Hematopoietic multipotent progenitor cell (in vitro differentiated cells): ENCODE results near the gene CCIN. TPM values are rescaled to one million over a fixed set of nuclear protein-coding genes. Genes with fewer than 3 reads are reported as not detected.
A peak's percentile ranks its signal among the peaks of the same experiment; 100 is the strongest.

ENCODE experiments used
- DNase-seq, 3 donors: peaks; one replicate each; pipeline ENCODE4 v3.0.0-alpha.2; 2011 to 2015; ENCODE audit warnings: low read depth in 2 of 3, low spot score in 2 of 3
- total RNA-seq: library from RNA; depleted of rRNA; stranded (reverse); fragments of >200 nt; gene quantifications from one replicate; pipeline ENCODE4 v1.2.3, GENCODE V29; 2012

Gene CCIN
- total RNA-seq, 1 donor = 1.3 TPM

DNA sequence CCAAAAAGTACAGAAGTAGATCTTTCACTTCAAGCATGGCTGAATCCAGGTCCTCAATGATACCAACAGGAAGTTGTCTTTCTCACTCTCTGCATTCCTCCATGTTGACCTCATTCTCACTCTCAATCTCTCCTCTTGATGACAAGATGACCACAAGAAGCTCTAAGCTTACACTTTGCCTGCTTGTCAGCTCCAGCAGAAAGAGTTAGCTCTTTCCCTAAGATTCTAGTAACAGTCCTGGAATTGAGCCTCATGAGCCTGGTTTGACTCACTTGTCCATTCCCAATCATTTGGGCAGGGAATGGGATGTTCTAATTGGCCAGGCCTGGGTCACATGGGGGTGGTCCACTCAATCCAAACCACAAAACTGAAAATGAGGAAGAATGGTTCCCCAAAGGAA is 18.2 kb downstream of the CCIN start:
- no peak for DNase-seq

DNA sequence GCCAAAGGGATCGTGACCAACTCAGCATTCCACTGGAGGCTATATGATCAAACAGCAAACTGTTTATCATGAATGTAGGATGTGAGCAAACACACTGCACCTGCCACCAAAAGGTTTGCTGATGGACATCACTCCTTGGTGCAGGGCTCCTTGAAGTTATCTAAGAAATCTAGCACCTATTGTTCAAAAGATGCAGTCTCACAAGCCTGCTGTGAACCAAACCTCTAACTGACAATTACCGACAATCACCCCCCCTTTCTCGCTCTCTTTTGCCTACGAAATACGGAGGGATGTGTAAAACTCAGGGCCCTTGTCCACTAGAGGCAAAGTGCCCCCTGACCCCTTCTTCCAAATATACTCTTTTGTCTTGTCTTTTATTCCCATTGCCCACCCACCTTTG is 19.0 kb downstream of the CCIN start:
- DNase-seq = no peak

DNA sequence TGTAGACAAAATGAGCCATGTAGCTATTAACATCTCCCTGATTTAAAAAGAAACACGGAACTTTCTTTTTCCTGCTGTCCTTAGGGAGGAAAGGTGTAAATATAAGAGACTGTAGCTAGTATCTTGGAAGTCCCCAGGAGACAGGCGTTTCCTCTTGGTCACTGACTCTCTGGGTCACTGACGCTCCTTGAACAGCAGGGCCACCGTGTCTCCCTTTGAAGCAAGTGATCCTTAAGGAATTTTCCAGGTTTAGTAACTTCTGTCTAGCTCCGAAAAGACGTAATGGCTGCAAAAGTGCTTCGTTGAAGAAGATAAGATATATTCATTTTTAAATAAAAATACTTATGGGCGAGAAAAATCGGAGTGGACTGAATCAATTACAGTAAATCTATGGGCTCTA is 20.8 kb downstream of the CCIN start:
- DNase-seq = no peak

DNA sequence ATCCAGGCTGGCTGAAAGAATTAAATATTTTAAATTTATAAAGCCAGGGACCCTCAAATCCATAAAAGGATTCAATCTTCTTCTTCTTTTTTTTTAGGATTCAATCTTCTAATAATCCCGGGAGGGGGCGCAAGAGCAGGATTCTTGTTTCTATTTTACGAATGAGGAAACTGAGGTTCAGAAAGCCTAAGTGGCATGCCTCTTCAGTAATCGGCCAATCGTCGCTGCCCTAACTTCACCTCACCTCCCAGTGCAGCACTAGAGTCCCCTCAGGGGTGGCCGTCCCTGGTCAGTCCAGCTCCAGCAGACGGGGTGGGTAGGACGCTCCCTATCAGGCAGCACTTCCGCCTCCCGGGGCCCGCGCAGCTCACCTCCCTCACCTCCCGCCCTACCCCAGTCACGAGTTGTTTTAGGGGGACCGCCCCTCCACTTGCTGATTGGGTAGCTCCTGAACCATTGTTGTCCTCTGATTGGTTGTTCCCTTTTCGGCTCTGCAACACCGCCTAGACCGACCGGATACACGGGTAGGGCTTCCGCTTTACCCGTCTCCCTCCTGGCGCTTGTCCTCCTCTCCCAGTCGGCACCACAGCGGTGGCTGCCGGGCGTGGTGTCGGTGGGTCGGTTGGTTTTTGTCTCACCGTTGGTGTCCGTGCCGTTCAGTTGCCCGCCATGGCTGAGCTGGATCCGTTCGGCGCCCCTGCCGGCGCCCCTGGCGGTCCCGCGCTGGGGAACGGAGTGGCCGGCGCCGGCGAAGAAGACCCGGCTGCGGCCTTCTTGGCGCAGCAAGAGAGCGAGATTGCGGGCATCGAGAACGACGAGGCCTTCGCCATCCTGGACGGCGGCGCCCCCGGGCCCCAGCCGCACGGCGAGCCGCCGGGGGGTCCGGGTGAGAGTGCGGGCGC is 21.5 kb downstream of the CCIN start, which contains the start of gene CLTA:
Gene CLTA, plus strand, starts transcription at position 534 of the 902 bp plus-strand sequence. Its CDS starts 136 bp downstream, at position 670.
- peak; percentile 82 to 99 (median 98) for DNase-seq

DNA sequence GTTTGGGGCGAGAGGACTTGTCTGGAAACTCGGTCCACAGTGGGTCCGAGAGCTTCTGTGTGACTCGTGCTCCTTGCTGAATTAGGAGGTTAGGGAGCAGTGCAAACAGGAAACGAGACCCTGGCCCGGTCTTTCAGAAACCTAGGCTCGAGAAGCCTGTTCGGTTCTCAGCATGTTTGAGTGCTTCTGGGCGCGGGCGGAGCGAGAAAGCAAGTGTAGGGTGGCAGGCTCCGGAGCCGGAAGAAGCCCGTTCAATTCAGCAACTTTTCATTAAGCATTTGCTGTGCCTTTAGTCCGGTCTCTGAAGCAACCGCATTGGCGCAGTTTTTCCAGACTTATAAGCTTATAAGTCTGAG is 22.1 kb downstream of the CCIN start:
- DNase-seq = peak in 1 of 3 donors; percentile 30

DNA sequence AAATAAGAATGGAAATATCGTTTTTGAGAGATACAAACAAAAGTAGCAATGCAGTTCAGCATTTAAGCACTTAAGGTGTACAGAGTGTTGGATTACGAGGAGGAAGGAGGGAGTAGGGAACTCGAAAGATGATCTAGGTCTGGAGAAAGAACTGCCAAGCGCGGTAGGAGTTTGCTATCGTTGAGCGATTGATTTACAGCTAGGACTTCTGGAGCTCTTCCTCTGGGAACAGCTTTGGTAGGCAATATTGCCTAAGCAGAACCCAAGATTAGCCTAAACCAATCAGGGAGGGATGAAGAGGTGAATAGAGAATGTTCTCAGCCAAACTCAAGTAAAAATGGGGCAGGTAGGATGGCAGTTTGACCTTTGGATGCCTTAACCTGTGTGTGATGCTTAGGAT is 22.5 kb downstream of the CCIN start:
- DNase-seq = no peak

DNA sequence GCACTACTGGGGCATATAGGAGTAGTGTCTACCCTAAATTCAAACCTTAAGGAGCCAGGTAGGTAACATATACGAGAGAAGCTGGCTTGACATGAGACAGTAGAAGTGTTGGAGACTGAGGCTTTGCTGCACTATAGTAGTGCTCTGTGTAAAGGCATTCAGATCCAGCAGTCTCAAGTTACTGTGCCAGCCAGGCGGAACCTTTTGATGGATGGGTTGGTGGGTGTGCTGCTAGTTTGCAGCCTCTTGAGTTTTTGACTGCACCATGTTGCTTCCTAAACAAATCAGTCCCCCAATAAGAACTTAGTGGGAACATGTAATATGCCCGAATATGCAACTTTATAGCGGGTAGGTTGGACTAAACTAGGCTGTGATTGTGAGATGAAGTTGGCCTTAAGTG is 23.0 kb downstream of the CCIN start:
- DNase-seq = no peak

DNA sequence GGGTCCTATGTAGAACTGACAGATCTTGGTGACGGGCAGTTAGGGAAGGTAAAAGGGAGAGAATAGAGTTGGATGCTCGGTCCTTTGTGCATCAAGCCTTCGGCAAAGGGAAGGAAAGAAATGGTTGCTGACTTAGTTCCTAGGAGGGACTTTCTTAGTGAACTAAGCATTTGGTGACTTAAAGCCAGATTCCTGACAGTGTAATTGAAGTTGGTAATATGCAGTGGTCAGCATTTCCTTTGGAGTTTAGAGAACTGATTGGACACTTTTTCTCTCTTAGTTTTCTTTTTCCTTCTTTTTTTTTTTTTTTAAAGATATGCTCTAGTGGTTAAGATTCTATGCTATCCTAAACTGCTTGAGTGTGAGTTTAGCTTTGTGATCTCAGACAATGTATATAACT is 23.8 kb downstream of the CCIN start:
- no peak for DNase-seq

DNA sequence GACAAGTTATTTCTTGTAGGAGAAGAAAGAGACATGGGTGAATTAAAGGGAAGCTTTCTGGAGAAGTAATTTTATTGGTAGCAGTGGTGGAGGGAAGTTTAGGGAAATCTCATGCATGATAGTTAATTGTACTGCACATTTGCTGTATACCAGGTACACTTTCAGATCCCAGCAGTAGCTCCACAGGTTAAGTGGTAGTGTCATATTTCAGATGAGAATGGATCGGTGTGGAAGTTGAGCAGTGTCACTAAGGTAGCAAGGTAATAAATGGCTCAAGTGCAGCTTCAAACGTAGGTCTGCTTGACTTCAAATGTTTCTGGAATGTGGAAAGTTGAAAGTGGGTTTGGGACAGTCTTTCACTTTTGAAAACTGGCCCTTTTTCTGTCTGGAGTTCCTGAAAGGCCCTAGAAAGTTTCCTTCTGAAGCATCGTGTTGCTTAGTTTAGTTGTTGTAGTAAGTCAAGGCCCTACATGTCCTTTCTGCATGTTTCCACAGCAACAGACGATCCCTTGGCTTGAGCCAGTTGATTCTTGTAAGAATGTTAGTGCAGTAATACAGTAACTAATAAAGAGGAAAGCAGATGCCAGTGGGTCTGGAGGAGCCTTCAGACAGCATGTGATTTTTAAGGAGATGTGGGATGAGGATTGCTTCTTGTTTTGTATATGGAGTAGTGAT is 25.3 kb downstream of the CCIN start:
- DNase-seq = no peak

DNA sequence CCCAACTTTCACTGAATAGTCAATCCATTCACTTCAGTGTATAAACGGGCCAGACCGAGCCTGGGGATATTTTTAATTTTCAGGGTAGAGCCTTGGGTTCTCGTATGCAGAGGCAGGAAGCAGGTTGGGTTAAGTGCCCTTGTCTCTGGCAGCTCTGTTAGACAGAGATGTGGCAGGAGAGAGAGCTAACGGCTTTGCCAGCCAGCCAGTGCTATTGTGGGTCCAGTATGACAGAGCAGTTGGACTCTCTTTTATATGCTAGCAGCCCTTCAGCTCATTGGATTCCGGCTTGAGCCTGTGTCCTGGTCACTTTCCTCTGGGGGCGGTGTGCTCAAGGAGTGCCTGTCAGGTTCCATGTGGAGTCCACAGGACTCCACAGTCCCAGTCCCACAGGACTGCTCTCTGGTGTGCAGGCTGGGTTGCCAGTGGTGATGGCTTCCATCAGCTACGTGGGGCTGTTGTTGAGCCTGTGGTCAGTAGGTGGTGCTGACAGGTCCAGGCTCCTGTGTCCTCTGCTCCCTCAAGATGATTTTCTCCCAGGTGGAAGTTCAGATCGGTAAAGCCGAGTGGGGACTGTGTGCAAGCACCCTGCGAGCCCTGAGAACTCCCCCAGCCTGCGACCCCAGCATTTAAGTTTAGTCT is 35.8 kb downstream of the CCIN start:
- no peak for DNase-seq

DNA sequence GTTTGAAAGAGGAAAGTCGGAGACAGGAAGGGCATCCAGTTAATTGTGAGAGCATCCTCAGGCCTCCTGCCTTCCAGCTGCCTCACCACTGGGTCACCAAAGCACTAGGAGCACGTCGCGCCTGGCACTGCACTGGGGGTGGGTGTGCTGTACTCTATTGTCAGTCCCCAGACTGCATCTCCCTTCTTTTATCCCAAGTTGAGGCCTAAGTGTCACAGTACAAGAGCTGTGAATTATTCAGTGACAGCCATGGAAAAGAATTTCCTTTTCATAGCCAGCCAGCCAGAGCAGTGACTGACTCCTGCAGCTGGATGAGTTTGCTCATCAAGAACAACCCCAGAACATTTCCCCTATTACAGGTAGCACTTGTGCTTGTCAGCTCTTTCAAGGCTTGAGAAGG is 37.8 kb downstream of the CCIN start:
- DNase-seq = no peak

DNA sequence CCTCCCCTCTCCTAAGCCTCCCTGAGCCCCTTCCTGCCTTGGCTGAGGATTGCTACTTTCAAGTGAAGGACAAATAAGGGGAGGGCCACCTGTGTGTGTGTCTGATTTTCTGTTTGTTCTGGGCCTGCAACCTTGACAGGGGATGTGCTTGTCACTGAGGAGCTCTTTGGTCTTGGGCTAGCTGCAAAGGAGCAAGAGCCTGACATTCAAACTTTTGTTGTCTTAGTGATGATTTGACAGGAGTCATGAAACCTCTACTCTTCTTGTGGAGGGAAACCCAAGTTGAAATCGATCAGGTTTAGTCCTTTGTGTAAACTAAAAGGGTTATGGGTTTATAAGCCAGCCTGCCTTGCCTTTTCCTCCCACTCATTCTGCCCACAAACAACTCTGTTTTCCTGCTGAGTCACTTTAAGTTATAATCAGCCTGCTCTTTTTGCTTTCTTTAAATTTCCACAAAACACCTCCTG is 38.4 kb downstream of the CCIN start:
- DNase-seq = peak in 1 of 3 donors; percentile 25

DNA sequence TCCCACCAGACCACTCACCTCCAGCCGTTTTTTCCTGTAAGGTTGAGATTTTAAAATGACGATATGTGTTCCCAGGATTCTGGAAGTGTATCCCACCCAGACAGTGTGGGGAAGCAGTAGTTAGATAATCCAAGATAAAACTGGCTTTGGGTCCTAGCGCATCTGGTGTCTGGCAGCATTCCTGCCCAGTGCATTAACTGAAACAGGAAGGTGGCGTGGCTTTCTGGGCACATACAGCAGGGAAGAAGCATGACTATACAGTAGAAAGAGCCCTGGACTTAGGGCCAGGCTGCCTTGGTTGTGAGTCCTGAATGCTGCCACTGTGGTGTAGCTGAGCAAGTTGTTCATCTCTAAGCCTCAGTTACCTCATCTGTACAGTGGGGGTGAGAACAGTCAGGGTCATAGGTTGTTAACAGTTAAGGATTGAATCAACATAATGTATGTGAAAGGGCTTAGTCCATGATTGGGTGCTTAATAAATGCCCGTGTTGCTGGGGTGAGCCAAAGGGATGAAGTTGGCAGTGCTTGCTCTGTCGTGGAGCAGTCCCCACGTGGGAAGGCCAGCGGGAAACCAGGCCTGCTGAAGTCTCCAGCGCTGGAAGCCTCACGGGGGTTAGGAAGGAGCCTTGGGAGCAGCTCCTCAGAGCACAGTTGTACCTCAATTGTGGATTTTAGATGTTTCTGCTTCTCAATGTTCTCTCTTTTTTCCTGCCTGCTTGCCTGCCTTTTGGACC is 39.5 kb downstream of the CCIN start:
- DNase-seq = no peak

DNA sequence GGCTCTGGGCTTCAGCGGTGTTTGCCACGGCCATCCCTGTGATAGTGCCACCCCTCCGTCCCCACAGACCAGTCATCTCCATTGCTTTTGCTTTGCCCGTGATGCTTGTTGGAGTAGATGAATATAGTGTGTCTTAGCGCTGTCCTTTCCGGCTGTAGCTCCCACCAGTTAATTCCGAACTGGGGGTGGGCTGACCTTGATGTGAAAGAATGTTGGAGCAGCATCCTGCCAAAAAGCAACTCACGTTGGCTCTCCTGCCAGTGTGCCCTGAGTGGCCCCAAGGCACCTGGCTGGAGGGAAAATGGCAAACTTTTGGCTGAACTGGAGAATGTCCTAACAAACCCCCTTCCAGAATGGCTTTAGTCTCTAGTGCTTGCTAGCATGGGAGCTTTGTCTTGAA is 41.5 kb downstream of the CCIN start:
- DNase-seq = no peak

DNA sequence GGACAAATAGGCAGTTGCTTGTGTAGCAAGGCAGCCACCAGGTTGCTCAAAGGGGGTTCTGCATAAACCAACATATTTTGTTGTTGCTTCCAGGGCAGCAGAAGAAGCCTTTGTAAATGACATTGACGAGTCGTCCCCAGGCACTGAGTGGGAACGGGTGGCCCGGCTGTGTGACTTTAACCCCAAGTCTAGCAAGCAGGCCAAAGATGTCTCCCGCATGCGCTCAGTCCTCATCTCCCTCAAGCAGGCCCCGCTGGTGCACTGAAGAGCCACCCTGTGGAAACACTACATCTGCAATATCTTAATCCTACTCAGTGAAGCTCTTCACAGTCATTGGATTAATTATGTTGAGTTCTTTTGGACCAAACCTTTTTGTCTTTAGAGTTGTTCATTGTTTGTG is 42.3 kb downstream of the CCIN start:
- no peak for DNase-seq

DNA sequence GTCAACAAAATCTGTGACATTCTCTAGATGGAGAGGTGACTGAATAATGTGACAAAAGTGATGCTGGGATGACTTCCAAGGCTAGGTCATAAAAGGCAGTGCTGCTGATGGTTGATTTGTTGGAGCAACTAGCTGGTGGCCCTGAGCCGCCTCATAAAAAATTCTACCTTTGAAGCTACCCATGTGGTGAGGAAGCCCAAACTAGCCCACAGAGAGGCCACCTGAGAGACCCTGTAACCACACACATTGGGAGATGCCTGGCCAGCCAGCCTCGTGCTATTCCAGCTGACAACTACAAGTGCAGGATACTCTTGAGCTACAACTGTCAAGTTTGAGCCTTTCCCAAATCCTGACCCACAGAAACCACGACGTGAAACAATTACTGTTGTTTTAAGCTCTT is 44.2 kb downstream of the CCIN start:
- DNase-seq = no peak

DNA sequence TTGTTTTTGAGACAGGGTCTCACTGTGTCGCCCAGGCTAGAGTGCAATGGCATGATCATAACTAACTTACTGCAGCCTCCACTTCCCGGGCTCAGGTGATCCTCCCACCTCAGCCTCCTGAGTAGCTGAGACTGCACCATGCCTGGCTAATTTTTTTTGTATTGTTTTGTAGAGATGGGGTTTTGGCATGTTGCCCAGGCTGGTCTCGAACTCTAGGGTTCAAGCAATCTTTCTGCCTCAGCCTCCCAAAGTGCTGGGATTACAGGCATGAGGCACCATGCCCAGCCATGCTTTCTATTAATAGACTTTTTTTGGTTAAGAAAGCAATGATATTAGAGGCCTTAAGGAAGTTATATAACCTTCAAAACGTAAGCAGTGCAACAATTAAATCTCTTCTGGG is 44.8 kb downstream of the CCIN start:
- DNase-seq = no peak

DNA sequence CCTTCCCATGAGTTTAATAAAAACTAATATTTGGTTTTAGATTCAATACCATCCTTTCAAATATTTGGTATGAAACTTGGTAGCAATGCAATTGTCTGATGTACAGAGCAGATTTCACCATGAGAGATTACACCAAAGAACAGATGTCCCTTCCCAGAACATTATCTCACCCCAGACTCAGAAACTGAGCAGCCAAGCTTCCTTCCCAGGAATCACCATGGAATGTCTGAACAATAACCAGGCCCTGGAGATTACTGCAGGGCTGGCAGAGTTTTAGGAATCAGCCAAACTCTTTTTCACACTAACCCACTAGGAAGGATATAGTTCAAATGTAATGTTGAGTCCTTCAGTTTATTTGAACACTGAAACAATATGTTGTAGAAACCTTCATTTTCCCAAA is 45.4 kb downstream of the CCIN start:
- DNase-seq = no peak

DNA sequence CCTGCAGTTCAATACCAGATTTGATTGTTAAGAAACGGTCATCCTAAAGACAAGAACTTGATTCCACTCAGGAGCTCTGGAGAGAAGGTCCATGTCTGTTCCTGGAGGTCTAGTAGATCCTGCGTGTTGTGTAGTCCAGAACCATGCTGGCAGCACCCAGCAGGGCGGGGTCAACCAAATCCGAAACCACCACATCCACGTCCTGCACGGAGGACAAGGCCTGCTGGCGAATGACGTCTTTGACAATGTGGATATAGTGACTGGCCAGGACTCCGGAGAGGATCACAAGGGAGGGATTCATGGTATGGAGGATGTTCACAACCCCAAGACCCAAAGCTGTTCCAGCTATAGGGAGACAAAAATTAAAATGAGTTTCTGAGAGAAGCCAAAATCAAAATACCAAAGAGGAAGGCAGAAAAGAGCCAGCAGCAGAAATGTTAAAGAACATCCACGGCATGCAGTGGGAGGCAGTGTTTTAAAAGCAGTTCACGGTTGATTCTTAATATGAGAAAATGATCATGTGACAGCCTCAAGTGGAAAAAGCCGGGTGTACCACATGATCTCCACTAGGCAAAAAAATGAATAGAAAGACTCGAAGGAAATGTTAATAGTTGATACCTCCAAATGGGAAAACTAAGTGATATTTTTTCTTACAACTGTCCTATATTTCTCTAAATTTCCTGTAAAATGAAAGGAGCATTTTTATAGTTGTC is 48.2 kb downstream of the CCIN start:
- DNase-seq = peak in 1 of 3 donors; percentile 26

DNA sequence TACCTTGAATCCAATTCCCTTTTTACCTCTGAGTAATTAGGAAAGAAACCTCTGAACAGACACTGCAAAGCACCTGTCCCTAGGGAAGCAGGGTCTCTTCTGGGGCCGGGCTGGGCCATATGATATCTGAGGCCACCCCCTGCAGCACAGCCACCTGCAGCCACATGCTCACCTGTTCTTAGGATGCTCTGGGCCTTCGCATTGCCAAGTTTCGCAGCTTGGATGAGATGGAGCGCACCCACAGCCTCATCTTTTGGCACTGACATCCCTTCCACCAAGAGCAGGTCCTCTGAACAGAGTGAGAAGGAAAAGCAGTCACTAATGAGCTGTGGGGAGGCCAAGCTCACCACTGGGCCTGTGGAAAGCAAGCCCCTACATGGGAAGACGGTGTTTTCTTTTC is 48.8 kb downstream of the CCIN start:
- no peak for DNase-seq
